Neural cell (in vitro differentiated cells): ENCODE measurements around the gene TMEM87A. TPM values are rescaled to one million over a fixed set of nuclear protein-coding genes. Genes with fewer than 3 reads are reported as not detected.

Experiments used
- H2AFZ ChIP-seq: fragments of 200-600, 300-800 bp; sonication (generic), shearing (Covaris generic); 2 replicates; pipeline ENCODE4 v1.6.0; 2014; ENCODE audit warnings: low read depth, mild to moderate bottlenecking, antibody characterized with exemption, low read length, moderate library complexity
- H3F3A ChIP-seq: fragments of 200-600 bp; shearing (Covaris generic); 2 replicates; pipeline ENCODE4 v1.6.1; 2016; ENCODE audit warnings: mild to moderate bottlenecking, moderate library complexity, mixed read lengths, antibody characterized with exemption, low read length; ENCODE audit not compliant: insufficient read depth, poor library complexity, severe bottlenecking
- H3K27ac ChIP-seq: fragments of 200-600, 300-800 bp; sonication (generic), shearing (Covaris generic); 2 replicates; pipeline ENCODE4 v1.5.1; 2014; ENCODE audit warnings: mild to moderate bottlenecking, low read length, moderate library complexity
- H3K27me3 ChIP-seq: fragments of 300-800, 200-600 bp; sonication (generic), shearing (Covaris generic); 2 replicates; pipeline ENCODE4 v1.6.0; 2014; ENCODE audit warnings: mild to moderate bottlenecking, low read depth, low read length, moderate library complexity; ENCODE audit not compliant: insufficient read depth
- H3K36me3 ChIP-seq: fragments of 300-800, 200-600 bp; sonication (generic), shearing (Covaris generic); 2 replicates; pipeline ENCODE4 v1.5.1; 2014; ENCODE audit warnings: mild to moderate bottlenecking, antibody characterized with exemption, low read length, moderate library complexity; ENCODE audit not compliant: insufficient read depth
- H3K4me2 ChIP-seq: fragments of 300-800, 200-600 bp; sonication (generic), shearing (Covaris generic); 2 replicates; pipeline ENCODE4 v1.6.0; 2014; ENCODE audit warnings: mild to moderate bottlenecking, low read length
- H3K4me3 ChIP-seq: fragments of 300-800, 200-600 bp; sonication (generic), shearing (Covaris generic); 2 replicates; pipeline ENCODE4 v1.5.1; 2014; ENCODE audit warnings: mild to moderate bottlenecking, low read length, moderate library complexity
- H3K79me2 ChIP-seq: fragments of 200-600 bp; shearing (Covaris generic); replicated peaks from 2 replicates; pipeline ENCODE4 v1.6.0; 2014; ENCODE audit warnings: mild to moderate bottlenecking, low read length, moderate library complexity; ENCODE audit not compliant: insufficient read depth
- H3K9ac ChIP-seq: fragments of 300-800, 200-600 bp; sonication (generic), shearing (Covaris generic); 2 replicates; pipeline ENCODE4 v1.6.1; 2016; ENCODE audit warnings: mild to moderate bottlenecking, low read length, mixed read lengths
- H3K9me2 ChIP-seq: fragments of 200-600 bp; shearing (Covaris generic); 2 replicates; pipeline ENCODE4 v1.6.1; 2016; ENCODE audit warnings: mild to moderate bottlenecking, low read length, mixed read lengths; ENCODE audit not compliant: insufficient read depth
- H3K9me3 ChIP-seq: fragments of 200-600, 300-800 bp; sonication (generic), shearing (Covaris generic); 2 replicates; pipeline ENCODE4 v1.6.1; 2016; ENCODE audit warnings: mild to moderate bottlenecking, mixed run types, low read length, moderate library complexity, mixed read lengths
- H4K20me1 ChIP-seq: fragments of 200-600 bp; shearing (Covaris generic); 2 replicates; pipeline ENCODE4 v1.6.1; 2016; ENCODE audit warnings: mild to moderate bottlenecking, mixed run types; ENCODE audit not compliant: insufficient read depth
- EP300 ChIP-seq: fragments of 450-650 bp; conservative IDR thresholded peaks from 2 replicates; pipeline ENCODE4 v1.6.1; 2014; ENCODE audit warnings: antibody characterized with exemption, mild to moderate bottlenecking, moderate library complexity; ENCODE audit not compliant: poor library complexity, severe bottlenecking
- EZH2 ChIP-seq: fragments of 200-600, 300-800 bp; shearing (Covaris generic), sonication (generic); IDR thresholded peaks from 2 replicates; pipeline ENCODE4 v1.6.1; 2014; ENCODE audit warnings: antibody characterized with exemption, low read length, borderline replicate concordance, mild to moderate bottlenecking; ENCODE audit not compliant: insufficient read depth, poor library complexity, severe bottlenecking
- MXI1 ChIP-seq: fragments of 450-650 bp; conservative IDR thresholded peaks from 2 replicates; pipeline ENCODE4 v1.6.1; 2014; ENCODE audit warnings: antibody characterized with exemption, mild to moderate bottlenecking; ENCODE audit not compliant: poor library complexity, severe bottlenecking
- POLR2AphosphoS5 ChIP-seq: IDR thresholded peaks from 2 replicates; pipeline ENCODE4 v1.6.1; 2012
- RAD21 ChIP-seq: fragments of 450-650 bp; conservative IDR thresholded peaks from 2 replicates; pipeline ENCODE4 v1.6.1; 2014; ENCODE audit warnings: antibody characterized with exemption, mild to moderate bottlenecking, moderate library complexity
- REST ChIP-seq: IDR thresholded peaks from 2 replicates; pipeline ENCODE4 v1.6.1; 2012; ENCODE audit warnings: borderline replicate concordance
- SMC3 ChIP-seq: fragments of 450-650 bp; conservative IDR thresholded peaks from 2 replicates; pipeline ENCODE4 v1.6.1; 2014; ENCODE audit warnings: antibody characterized with exemption, mild to moderate bottlenecking, moderate library complexity; ENCODE audit not compliant: poor library complexity
- TAF1 ChIP-seq: IDR thresholded peaks from 2 replicates; pipeline ENCODE4 v1.6.1; 2012; ENCODE audit warnings: low read depth
- polyA plus RNA-seq: library from polyadenylated mRNA; depleted of rRNA; stranded (reverse); fragments of >200 nt; gene quantifications from 2 replicates; pipeline ENCODE4 v1.2.3, GENCODE V29; 2014
- TF ChIP-seq, protein P1 (sequence below): fragments of 450-650 bp; IDR thresholded peaks from 2 replicates; pipeline ENCODE4 v1.5.1; 2014; ENCODE audit warnings: antibody characterized with exemption, mild to moderate bottlenecking, moderate library complexity; ENCODE audit not compliant: poor library complexity, severe bottlenecking

Gene TMEM87A
- polyA plus RNA-seq, 1 donor from 2014 or later, result 50.4 TPM

DNA sequence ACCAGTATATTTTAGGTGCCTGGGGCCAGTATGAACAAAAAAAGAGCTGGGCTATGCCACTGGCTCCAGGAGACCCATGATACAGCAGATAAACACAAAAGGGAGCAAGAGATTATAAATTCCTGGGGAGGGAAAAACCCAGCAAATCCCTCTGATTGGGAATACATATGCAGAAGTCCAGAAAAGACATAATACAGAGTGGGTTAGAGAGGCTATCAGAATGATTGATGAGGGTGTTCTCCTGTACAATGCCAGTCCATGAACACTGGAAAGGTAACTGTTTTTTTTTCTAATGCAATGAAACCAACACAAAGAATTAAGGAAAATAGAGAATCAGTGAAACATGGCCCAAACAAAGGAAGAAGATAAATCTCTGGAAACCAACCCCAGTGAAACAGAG, 59.7 kb downstream of the TMEM87A start:
- Histone ChIP-seq H4K20me1 (no peaks in the 10 kb centered on the region), H2AFZ (no peak overlapping the region), H3K36me3 (peaks cover 12% of the 10 kb centered on the region), H3K27me3 (no peaks in the 10 kb centered on the region), H3K9me2 (no peaks in the 10 kb centered on the region), H3K9me3 (no peaks in the 10 kb centered on the region), H3K9ac (no peak overlapping the region), H3K27ac (no peak overlapping the region), H3K4me2 (no peak overlapping the region), H3F3A (no peaks in the 10 kb centered on the region), H3K4me3 (no peak overlapping the region), H3K79me2 (no peaks in the 10 kb centered on the region)
- TF ChIP-seq REST (no peak), RAD21 (no peak), EZH2 (no peak), EP300 (no peak), MXI1 (no peak), POLR2AphosphoS5 (no peak), TAF1 (no peak), SMC3 (no peak)
- TF ChIP-seq, protein P1, sequence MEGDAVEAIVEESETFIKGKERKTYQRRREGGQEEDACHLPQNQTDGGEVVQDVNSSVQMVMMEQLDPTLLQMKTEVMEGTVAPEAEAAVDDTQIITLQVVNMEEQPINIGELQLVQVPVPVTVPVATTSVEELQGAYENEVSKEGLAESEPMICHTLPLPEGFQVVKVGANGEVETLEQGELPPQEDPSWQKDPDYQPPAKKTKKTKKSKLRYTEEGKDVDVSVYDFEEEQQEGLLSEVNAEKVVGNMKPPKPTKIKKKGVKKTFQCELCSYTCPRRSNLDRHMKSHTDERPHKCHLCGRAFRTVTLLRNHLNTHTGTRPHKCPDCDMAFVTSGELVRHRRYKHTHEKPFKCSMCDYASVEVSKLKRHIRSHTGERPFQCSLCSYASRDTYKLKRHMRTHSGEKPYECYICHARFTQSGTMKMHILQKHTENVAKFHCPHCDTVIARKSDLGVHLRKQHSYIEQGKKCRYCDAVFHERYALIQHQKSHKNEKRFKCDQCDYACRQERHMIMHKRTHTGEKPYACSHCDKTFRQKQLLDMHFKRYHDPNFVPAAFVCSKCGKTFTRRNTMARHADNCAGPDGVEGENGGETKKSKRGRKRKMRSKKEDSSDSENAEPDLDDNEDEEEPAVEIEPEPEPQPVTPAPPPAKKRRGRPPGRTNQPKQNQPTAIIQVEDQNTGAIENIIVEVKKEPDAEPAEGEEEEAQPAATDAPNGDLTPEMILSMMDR, result no peak

- TF ChIP-seq MXI1 (no peak), RAD21 (no peak), EZH2 (no peak), EP300 (no peak), SMC3 (no peak), REST (no peak), POLR2AphosphoS5 (no peak), TAF1 (no peak)
- TF ChIP-seq, protein P1, result no peak
Observed at GRCh38 chr15:42210696-42211095, 62.5 kb downstream of the TMEM87A start.

More at GRCh38 chr15:42210696-42211095, 62.5 kb downstream of the TMEM87A start:
- H2AFZ ChIP-seq, result no peak overlapping the region
- H3K4me2 ChIP-seq, result no peak overlapping the region
- no peaks in the 10 kb centered on the region for H3K9me2 ChIP-seq
- H4K20me1 ChIP-seq, result no peaks in the 10 kb centered on the region
- peaks cover 14% of the 10 kb centered on the region for H3K79me2 ChIP-seq
- H3F3A ChIP-seq, result no peaks in the 10 kb centered on the region
- H3K9me3 ChIP-seq, result no peaks in the 10 kb centered on the region
- no peak overlapping the region for H3K27ac ChIP-seq
- no peak overlapping the region for H3K4me3 ChIP-seq
- no peak overlapping the region for H3K9ac ChIP-seq
- H3K36me3 ChIP-seq, result peaks cover 10% of the 10 kb centered on the region
- H3K27me3 ChIP-seq, result no peaks in the 10 kb centered on the region
